Stimulated activated CD8-positive, alpha-beta memory T cell treated with anti-CD3 and anti-CD28 coated beads, Interleukin-12 subunit alpha, Interleukin-12 subunit beta, amount 100 ng/mL, for 4 hours (primary cell): Measurements from ENCODE around the gene TRAM2.

Experiments
- DNase-seq: peaks from one replicate; pipeline ENCODE4 v3.0.0-alpha.2; 2020; ENCODE audit warnings: low read depth

The TRAM2 gene

DNA sequence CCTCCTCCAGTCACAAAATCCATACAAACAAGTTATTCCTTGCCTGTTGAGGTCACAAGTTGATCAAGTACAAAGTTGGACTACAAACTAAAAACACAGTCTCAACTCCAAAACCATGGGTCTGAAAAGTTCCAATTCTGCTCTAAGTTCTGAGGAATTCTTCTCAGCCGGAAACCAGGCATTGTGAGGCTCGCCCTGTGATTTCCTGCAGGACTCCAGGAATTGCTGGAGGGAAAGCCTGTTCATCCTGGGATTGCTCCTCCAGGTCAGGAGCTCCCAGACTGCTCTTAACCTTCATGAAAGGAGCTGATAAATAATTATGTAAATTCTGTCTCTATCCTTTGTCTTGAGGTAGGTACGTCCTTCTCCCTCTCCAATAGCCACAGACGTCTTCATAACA lies 8.5 kb downstream of the TRAM2 start:
- no peak for DNase-seq

DNA sequence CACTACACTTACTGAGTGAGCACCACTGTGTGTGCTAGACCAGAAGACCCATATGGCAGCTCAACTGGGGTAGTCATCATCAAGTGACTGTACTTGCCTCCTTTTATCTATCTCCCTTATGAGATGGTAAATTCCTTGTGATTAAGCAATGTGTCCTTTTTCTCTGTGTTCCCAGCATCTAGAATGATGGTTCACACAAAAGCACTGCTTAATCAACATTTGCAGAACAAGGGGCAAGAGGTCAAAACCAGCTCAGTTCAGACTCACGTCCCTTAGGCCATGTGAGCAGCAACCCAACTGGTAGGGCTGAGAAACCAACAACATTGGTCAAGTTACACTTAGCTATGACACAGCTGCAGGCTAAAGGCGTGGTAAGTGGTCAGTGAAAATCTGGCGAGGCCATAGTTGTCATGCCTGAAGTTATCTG lies 10.0 kb downstream of the TRAM2 start:
- DNase-seq: no peak

- no peak for DNase-seq
These were observed 10.7 kb downstream of the TRAM2 start for GRCh38 chr6:52566201-52566600.

- no peak for DNase-seq
These were observed 12.0 kb downstream of the TRAM2 start for GRCh38 chr6:52564856-52565255.

DNA sequence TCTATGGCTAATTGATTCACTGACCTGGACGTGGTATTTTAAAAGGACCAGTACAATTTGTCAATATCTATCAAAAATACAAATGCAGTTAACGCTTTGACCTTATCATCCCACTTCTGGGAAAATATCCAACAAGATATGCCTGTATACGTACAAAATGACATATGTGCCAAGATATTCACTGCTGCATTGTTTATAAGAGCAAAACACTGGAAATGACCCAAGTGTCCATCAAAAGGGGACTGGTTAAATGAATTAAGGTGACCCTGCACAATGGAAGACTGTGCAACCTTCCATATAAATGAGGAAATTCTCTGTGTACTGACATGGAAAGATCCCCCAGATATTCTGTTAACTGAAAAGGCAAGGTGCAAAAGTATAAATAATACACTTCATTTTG lies 13.9 kb downstream of the TRAM2 start:
- DNase-seq: no peak

GRCh38 chr6:52560462-52560861 lies 16.4 kb downstream of the TRAM2 start:
- DNase-seq: no peak

DNA sequence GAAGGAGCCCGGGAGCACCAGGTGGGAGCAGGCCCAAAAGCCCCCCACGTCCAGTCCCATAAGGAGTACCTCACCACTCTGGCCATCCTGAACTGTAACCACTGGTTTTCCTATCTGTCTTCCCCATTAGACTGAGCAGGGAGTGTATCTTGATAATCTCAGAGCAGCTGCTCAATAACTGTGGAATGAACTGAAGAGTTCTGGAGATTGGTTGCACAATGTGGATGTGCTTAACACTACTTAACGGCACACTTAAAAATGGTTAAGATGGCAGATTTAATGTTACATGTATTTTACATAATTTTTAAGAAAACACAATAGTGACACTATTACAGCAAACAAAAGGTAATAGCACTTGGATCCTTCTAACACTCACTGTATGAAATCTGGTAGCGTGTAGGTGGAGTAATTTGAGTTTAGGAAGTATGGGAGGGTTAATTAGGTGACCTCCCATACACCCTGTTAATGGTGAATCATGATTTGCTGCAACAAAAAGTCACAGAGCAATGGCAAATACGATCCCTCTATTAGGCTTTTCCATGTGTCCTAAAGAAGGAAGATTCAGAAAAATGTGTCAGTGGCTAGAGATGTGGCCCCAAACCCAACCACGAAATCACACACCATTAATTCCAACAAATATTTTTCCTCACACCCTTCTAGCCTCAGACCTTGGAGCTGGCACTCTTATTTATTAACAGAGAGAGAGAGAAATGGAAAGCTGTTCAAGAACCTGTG lies 18.4 kb downstream of the TRAM2 start:
- no peak for DNase-seq

DNA sequence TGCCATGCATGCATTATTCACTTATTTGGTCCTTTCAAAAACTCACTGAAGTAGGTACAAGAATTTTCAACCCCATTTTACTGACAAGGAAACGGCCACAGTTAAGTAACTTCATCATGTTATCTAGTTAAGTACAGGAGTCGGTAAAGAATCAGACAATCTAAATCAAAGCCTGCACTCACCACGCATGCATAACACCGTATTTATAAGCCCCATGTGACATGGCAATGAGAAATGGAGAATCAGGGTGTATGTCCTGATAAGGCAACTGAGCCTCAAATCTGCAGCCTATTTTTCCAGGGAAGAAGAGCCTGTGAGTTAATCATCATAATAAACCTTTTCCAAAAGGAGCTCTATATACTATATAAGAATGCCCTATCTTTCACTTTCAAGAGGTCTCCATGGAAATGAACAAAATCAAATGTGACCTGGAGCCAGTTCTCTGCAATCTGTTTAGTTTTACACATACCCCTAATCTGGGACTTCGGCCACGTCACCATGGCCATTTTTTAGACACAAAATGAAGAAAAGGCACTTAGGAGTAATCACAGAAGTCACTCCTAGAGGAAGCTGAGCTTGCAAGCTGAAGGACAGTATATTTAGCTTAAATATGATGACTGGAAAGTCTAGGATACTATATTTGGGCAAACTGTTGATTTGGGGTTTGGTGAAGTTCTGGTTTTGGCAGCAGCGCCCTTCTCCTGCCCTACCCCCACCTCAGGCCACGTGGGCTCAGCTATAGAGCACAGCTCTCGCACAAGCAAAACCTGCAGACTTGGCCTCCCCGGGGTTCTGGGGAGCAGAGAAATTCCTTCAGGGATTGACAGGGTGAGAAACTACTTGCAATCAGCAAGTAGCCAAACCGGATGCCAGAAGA lies 19.2 kb downstream of the TRAM2 start:
- DNase-seq: no peak

GRCh38 chr6:52555518-52556233 lies 21.2 kb downstream of the TRAM2 start:
- DNase-seq: no peak

DNA sequence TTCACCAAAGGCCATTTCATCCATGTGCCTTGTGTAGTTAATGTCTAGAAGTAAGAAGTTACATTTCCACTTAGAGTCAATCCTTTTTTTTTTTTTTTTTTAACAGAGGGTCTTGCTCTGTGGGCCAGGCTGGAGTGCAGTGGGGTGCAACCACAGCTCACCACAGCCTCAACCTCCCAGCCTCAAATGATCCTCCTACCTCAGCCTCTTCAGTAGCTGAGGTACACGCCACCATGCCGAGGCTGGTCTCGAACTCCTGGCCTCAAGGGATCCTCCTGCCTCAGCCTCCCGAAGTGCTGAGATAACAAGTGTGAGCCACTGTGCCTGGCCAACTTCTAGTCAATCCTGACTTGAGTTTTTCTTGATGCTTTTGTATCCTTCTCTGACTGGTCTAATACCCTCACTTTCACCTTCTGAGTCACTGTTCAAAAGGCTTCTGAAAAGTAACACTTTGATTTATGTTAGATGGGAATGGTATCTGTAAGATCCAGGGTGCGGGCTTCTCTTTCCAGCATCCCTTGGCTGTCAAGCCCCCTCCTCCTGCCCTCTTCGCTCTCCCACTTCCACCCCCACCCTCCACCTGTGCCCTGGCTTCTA lies 22.1 kb downstream of the TRAM2 start:
- no peak for DNase-seq

DNA sequence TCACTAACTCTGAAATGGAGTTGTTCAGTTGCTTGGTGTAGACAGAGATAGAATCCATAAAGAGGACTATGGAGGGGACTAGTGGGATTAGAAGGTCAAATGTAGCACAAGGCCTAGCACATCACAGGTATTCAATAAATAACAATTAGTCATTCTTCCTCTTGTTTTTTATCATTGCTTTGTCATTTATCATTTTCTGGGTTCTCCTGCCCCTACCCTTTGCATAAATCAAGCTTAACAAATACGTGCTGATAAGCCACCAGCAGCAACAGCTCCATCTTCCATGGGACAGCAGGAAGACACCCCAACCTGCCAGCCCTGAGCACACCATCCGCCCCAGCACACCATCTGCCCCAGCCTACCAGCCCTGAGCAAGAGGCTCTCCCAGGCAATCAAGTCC lies 23.1 kb downstream of the TRAM2 start:
- no peak for DNase-seq

DNA sequence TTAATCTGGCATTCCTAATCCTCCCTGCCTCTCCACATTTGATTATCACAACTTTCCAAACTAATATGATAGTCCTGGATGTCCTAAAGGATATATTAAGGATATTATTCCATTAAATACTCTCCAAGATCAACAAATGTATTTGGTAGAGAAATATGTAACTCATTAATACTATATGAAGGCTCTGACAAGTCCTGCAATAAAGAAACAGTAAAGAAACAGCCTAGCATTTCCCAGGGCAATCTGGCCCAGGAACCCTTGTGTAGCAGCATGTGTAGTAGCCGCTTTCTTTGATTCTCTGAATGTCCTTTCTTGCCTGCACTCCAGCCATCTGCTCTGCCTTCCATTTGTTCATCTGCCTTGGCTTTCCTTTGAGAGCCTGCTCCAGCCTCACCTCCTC lies 23.7 kb downstream of the TRAM2 start:
- DNase-seq: no peak

DNA sequence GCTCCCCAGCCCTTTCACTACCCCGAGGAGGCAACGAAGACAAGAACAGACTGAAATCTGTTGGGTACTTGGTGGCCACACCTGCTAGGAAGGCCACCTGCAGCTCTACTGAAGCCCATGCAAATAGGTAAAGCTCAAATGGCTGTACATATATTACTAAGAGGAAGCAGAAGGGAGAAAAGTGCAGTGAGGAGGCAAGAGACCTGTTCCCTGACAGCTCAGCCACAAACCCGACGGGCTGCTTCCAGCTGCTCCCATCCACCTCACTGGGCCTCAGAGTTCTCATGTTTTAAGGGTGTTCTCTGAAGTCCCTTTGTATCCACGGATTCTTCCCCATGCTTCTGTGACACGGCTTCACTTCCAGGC lies 24.6 kb downstream of the TRAM2 start:
- DNase-seq: no peak

- no peak for DNase-seq
These were observed 25.2 kb downstream of the TRAM2 start for GRCh38 chr6:52551483-52552277.

DNA sequence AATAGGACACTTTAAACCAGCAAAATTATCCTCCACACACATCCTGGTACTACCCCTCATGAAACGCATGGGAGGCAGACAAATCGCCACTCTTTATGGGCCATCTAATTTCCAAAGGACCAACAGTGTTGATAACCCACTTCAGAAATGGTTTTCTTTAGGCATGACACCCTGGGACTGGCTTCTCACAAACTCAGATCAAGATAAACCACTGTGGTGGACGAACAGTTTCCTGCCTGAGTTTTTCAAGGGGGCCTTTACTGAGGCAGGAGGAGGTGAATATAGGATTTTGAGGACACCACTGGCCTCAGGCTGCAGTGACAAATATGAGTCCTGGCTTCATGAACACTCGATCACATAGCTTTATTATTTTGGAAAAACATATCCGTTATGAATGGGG lies 26.0 kb downstream of the TRAM2 start:
- no peak for DNase-seq

DNA sequence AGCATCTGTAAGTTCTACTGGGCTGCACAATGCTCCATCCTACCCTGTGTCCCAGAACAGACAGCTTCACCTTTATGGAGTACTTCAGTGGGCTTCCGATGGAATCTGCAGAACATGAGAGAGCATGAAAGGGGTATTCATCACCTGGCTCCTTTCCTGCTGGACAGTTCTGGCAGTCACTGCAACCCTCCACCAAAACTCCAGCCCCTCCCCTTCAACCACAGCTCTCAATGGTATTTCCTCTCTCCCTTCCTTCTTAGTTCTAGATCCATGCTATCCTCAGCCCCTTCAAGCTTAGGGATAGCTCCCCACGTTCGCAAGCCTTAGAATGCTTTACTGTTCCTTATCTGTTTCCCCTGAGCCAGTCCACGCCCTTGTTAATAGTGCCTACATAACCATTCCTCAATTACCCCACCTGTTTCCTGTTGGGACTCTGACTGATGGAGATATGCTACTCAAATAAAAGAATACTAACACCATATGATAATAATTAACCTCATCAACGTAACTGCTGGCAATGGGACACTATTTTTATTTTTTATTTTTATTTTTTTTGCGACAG lies 26.8 kb downstream of the TRAM2 start:
- DNase-seq: no peak

DNA sequence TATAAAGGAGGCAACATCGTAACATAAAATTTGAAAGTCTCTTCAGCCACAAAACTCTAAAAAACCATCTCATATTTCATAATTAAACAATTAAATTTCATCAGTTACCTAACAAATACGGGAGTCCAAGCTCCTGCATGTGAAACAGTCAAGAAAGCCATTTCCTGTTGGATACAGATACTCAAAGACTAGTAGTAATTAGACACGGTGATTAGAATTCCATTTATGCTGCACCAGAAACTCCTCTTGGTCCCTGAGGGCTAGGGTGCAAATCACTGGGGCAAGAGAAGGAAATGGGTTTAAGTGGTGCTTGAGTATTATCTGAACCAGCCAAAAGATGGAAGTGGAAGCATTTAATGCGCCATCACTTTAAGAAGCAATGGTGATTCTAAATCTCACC lies 27.4 kb downstream of the TRAM2 start:
- DNase-seq: no peak

- DNase-seq: no peak
These were observed 27.9 kb downstream of the TRAM2 start for GRCh38 chr6:52548999-52549398.

GRCh38 chr6:52548353-52548713 lies 28.5 kb downstream of the TRAM2 start:
- no peak for DNase-seq

DNA sequence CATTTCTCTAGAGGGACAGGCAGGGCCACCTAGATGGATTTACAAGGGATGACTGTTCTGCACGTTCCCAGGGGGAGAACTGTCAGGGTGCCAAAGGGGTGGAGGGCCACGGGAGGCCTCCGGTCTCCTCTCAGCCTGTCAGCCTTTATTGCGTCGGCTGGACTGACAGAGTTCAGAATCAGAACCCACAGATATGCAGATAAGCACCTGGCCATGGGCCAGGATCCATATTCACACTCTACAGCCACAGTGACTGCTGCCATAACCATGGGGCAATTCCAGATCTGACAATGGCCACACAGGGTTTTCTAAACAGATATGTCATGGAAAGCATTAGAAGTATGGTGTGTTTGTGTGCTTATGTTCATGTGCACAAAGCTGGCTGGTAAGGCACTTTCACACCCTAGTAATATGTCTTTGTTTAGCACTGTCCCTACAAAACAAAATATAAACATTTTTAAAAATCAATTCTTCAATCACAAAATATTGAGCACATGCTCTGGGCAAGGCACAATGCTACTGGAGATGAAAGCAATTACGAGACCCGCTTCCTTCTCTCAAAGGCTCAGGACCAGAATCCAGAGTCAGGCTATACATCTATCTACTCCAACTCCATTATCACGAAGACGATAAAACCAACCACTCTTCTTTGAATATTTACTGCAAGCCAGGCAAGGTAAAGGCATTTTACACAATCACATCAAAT lies 29.1 kb downstream of the TRAM2 start:
- DNase-seq: no peak

GRCh38 chr6:52546678-52547077 lies 30.2 kb downstream of the TRAM2 start:
- DNase-seq: no peak
